ENCODE measurements around the gene DSG2.

Gene DSG2

DNA sequence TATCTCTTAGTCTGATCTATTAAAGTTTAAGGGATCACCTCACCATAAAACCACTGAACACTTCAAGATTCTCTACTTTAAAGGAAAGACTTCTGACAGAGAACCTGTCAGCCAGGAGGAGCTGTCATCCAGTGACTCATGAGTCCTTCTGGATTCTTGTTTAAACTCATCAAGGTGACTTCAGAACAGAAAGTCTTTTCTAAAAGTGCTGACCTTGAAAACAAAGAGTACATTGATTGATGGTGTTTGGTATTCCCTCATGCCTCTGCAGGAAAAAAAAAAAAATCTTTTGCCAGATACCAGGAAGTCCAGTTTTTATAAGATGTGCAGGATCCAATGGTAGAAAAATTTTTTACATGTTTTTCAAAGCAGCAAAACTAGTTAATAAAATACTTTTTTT, 12.3 kb downstream of the DSG2 start:
- Mint-ChIP-seq H3K4me1 (ENCODE audit: low read depth) (no peaks in the 10 kb centered on the region), H3K36me3 (no peaks in the 10 kb centered on the region), H3K9me3 (ENCODE audit: low read depth) (no peaks in the 10 kb centered on the region)

DNA sequence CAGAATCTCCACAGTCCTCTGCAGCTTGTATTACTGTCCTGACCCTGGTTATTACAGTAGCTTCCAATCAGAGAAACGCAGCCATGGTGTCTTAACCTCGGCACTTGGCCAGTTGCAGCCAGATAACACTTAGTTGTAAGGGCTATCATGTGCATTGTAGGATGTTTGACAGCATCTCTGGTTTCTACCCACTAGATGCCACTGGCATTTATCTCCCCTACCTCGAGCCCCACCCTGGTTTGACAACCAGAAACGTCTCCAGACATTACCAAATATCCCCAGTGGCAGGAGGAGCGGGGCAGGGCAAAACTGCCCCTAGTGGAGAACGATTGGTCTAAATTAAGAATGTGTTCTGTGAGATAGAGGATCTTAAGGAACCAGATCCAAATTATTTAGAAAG, 13.1 kb downstream of the DSG2 start:
- H3K4me1 Mint-ChIP-seq (ENCODE audit: low read depth): no peaks in the 10 kb centered on the region
- H3K27me3 Mint-ChIP-seq: peaks cover 12% of the 10 kb centered on the region
- no peak overlapping the region for H3K27ac Mint-ChIP-seq
- no peaks in the 10 kb centered on the region for H3K36me3 Mint-ChIP-seq
- no peaks in the 10 kb centered on the region for H3K9me3 Mint-ChIP-seq (ENCODE audit: low read depth)
- no peak overlapping the region for H3K4me3 Mint-ChIP-seq

More for the DNA sequence above, 12.3 kb downstream of the DSG2 start:
- H3K27me3 Mint-ChIP-seq: peaks cover 12% of the 10 kb centered on the region
- no peak overlapping the region for H3K4me3 Mint-ChIP-seq
- H3K27ac Mint-ChIP-seq: no peak overlapping the region

DNA sequence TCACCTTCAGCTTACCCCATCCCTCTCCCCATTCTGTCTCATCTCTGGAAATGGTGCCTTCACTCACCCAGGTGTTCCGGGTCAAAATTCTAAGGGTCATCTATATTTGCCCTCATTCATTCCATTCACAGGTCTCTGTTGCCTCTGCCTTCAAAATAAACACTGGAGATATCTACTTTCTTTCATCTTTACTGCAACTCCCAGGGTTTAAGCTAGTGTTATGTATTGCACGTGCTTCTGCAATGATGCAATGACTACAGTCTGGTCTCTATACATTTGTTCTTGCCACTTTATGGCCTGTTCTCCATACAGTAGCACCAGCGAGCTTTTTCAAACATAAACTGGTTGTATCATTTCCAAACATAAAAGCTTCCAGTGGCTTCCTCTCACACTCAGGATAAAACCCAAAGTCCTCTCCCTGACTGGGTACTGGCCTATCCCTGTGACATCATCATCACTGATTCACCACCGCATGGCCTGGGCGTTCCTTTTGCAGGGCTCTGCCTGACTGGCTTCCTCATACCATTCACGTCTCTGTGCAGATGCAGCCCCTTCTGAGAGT, 14.3 kb downstream of the DSG2 start:
- Mint-ChIP-seq H3K9me3 (ENCODE audit: low read depth) (no peaks in the 10 kb centered on the region), H3K27me3 (peaks cover 12% of the 10 kb centered on the region), H3K4me3 (no peak overlapping the region), H3K36me3 (no peaks in the 10 kb centered on the region), H3K4me1 (ENCODE audit: low read depth) (no peaks in the 10 kb centered on the region), H3K27ac (no peak overlapping the region)

DNA sequence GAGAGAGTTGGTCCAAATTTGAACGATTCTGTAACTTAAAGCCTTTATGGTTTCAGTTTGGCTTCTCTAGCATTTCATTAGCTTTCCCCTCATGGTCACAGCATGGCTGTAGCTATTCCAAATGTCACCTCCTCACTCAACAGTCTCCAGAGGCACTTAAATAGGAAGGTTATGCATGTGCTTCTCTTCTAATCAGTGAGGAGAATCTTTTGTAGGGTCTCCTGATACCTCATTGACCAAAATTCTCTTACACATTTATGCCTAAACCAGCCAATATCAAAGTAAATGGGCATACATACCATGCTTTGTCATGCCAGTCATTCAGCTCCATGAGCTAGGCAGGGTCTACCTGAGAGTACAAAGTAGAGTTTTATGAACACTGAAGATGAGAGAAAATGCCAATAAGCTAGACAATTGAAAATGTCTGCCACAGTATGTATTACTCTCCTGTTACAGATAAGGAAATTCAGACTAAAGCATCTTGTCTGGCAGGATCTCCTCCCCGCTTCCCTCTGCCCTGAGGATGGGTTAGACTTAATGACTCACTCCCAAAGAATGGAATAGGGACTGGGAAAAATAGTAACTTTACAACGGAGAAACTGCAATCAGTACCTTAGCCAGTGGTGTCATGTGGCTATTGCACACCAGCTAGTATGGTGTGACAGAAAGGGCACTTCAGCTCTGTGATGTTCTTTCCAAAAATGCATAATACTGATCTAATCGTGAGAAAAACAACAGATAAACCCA, 15.4 kb downstream of the DSG2 start:
- no peaks in the 10 kb centered on the region for H3K4me1 Mint-ChIP-seq (ENCODE audit: low read depth)
- no peaks in the 10 kb centered on the region for H3K9me3 Mint-ChIP-seq (ENCODE audit: low read depth)
- H3K27me3 Mint-ChIP-seq: peaks cover 7% of the 10 kb centered on the region
- no peak overlapping the region for H3K4me3 Mint-ChIP-seq
- no peaks in the 10 kb centered on the region for H3K36me3 Mint-ChIP-seq
- H3K27ac Mint-ChIP-seq: no peak overlapping the region

DNA sequence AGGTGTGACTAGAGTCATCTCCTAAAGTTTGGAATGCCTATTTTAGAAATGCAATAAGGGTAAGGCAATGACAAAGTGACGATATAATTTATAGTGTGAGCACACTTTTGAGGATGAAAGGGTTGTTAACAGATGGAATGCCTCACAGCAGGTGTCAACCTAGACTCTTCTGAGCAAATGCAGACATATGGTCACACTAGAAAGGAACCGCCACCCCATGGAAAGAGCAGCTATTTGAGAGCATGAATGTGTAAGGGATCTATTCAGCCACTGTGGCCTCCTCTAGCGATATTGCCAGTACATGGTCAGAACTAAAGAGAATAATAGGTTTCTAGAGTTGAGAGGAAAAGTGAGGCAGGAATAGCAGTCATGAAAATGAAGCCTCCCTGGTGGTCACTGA, 18.5 kb downstream of the DSG2 start:
- Mint-ChIP-seq H3K36me3 (no peaks in the 10 kb centered on the region), H3K4me3 (no peak overlapping the region), H3K27ac (no peak overlapping the region), H3K4me1 (ENCODE audit: low read depth) (no peaks in the 10 kb centered on the region), H3K27me3 (peaks cover 5% of the 10 kb centered on the region), H3K9me3 (ENCODE audit: low read depth) (no peaks in the 10 kb centered on the region)

DNA sequence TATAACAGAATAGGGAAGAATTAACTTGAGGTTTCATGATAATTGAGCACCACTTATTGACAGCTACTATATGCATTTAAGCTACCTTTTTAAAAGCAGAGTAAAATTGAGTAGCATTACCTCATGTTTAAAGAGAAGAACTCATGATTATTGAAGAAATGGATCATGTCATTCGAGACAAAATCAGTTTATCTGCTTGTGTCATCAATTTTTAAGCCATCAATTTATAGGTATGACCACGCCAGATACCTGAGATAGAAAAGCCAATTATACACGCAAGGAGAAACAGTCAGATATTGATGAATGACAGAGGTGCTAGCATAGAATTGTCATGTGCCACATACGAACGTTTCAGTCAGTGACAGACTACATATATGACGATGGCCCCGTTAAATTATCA, 28.4 kb downstream of the DSG2 start:
- Mint-ChIP-seq H3K4me1 (ENCODE audit: low read depth) (no peaks in the 10 kb centered on the region), H3K27ac (no peak overlapping the region), H3K4me3 (no peak overlapping the region), H3K27me3 (peaks cover 1% of the 10 kb centered on the region), H3K36me3 (no peaks in the 10 kb centered on the region), H3K9me3 (ENCODE audit: low read depth) (no peaks in the 10 kb centered on the region)

DNA sequence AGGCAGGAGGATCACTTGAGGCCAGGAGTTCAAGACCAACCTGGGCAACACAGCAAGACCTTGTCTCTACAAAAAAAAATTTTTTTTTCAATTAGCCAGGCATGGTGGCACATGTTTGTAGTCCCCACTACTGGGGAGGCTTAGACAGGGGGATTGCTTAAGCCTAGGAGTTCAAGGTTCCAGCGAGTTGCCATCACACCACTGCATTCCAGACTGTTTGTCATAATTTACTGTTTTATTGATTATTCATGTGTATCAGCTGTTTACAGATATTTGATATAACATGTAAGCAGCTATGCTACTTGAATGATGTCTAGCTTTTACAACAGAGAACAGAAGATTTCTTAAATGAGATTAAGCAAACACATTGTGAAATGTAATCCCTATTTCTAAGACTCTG, 35.3 kb downstream of the DSG2 start:
- H3K4me1 Mint-ChIP-seq (ENCODE audit: low read depth): no peaks in the 10 kb centered on the region
- H3K27me3 Mint-ChIP-seq: no peaks in the 10 kb centered on the region
- H3K9me3 Mint-ChIP-seq (ENCODE audit: low read depth): no peaks in the 10 kb centered on the region
- H3K4me3 Mint-ChIP-seq: no peak overlapping the region
- no peaks in the 10 kb centered on the region for H3K36me3 Mint-ChIP-seq
- no peak overlapping the region for H3K27ac Mint-ChIP-seq

DNA sequence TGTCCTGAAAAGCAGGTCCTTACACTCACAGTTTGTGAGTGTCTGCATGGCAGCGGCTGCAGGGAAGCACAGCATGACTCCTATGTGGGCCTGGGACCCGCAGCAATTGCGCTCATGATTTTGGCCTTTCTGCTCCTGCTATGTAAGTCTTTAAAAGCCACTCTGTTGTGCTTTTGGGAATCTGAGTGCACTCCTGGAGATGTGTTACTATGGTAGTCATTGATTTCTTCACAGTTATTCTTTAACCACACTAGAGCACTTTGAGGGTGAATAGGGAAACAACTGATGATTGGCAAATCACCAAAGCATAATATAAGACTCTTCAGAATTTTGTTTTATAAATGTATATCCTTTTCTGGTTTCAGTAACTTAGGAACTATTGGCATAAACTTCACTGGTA, 40.9 kb downstream of the DSG2 start:
- Mint-ChIP-seq H3K36me3 (no peaks in the 10 kb centered on the region), H3K27ac (no peak overlapping the region), H3K9me3 (ENCODE audit: low read depth) (no peaks in the 10 kb centered on the region), H3K4me3 (no peak overlapping the region), H3K4me1 (ENCODE audit: low read depth) (no peaks in the 10 kb centered on the region), H3K27me3 (no peaks in the 10 kb centered on the region)

DNA sequence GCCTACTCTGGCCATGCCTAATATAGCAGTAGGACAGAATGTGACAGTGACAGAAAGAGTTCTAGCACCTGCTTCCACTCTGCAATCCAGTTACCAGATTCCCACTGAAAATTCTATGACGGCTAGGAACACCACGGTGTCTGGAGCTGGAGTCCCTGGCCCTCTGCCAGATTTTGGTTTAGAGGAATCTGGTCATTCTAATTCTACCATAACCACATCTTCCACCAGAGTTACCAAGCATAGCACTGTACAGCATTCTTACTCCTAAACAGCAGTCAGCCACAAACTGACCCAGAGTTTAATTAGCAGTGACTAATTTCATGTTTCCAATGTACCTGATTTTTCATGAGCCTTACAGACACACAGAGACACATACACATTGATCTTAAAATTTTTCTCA, 48.5 kb downstream of the DSG2 start:
- no peaks in the 10 kb centered on the region for H3K4me1 Mint-ChIP-seq (ENCODE audit: low read depth)
- no peaks in the 10 kb centered on the region for H3K27me3 Mint-ChIP-seq
- H3K27ac Mint-ChIP-seq: no peak overlapping the region
- no peaks in the 10 kb centered on the region for H3K9me3 Mint-ChIP-seq (ENCODE audit: low read depth)
- H3K36me3 Mint-ChIP-seq: no peaks in the 10 kb centered on the region
- H3K4me3 Mint-ChIP-seq: no peak overlapping the region

DNA sequence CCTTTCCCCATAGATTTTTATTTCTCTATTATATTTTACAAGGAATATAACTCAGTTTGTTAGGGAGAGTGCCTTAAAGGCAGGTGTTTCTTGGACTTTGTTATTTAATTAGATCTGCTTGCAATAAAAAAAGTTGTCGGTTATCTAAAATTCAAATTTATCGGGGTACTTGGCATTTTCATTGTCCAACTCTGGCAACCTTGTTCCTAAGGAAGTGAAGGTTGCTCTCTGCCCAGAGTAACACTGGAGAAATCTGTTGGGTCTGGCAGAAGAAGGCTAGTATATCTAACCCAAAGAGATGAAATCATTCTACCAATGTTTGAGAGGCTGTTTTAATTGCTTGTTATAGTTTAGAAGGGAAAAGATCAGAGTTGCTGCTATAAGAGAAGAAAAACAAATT, 50.9 kb downstream of the DSG2 start:
- Mint-ChIP-seq H3K27me3 (no peaks in the 10 kb centered on the region), H3K27ac (no peak overlapping the region), H3K4me3 (no peak overlapping the region), H3K4me1 (ENCODE audit: low read depth) (no peaks in the 10 kb centered on the region), H3K36me3 (no peaks in the 10 kb centered on the region), H3K9me3 (ENCODE audit: low read depth) (no peaks in the 10 kb centered on the region)

DNA sequence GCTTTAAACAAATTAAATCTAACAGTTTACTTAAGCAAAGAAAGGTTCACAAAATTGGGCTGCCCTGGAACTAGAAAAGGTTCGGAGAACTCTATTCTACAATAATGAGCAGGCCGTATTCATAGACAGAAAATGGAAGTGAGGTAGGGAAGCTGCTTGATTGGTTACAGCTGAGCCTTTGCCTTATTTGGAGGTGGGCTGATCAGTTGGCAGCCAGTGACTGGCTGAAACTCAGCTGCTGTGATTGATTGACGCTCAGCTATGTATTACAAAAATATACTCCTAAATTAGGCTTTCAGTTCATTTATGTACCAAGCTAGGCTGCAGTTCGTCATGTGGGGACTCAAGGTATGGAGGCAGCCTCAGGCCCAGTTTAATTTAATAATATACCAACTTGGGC, 51.4 kb downstream of the DSG2 start:
- Mint-ChIP-seq H3K36me3 (no peaks in the 10 kb centered on the region), H3K27me3 (no peaks in the 10 kb centered on the region), H3K9me3 (ENCODE audit: low read depth) (no peaks in the 10 kb centered on the region), H3K4me1 (ENCODE audit: low read depth) (no peaks in the 10 kb centered on the region), H3K27ac (no peak overlapping the region), H3K4me3 (no peak overlapping the region)

DNA sequence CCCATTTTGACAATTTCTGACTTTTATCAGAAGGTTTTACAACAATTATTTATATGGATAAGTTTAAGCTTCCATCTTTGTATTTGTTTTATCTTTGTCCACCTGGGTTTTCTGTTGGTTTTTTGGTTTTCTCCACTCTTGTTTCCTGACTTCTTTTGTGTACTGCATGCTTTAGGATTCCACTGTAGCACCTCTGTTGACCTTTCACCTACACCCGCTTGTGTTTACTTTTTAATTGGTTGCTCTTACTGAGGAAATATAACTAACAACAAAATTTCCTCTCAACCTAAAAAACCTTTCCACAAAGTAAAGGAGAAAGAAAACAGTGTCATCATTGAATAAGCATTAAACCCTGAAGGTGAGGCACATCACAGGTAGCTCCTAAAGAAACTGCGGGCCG, 53.9 kb downstream of the DSG2 start:
- Mint-ChIP-seq H3K27me3 (peaks cover 1% of the 10 kb centered on the region), H3K4me1 (ENCODE audit: low read depth) (no peaks in the 10 kb centered on the region), H3K36me3 (no peaks in the 10 kb centered on the region), H3K27ac (no peak overlapping the region), H3K4me3 (no peak overlapping the region), H3K9me3 (ENCODE audit: low read depth) (no peaks in the 10 kb centered on the region)

DNA sequence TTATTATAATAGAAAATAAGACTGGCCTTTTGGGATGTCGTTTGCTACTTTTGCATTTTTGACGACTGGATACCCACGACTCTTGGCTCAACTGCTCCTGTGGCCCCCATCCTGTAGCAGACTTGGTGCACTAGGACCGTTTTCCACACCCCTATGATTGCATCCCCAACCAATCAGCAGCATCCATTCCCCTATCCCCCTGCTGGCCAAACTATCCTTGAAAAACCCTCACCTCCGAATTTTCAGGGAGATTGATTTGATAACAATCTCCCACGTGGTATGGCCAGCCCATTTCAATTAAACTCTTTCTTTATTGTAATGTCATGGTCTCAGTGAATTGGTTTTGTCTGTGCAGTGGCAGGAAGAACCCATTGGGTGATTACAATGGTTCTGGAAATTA, 55.8 kb downstream of the DSG2 start:
- H3K27me3 Mint-ChIP-seq: peaks cover 1% of the 10 kb centered on the region
- no peaks in the 10 kb centered on the region for H3K4me1 Mint-ChIP-seq (ENCODE audit: low read depth)
- no peak overlapping the region for H3K27ac Mint-ChIP-seq
- H3K4me3 Mint-ChIP-seq: no peak overlapping the region
- H3K9me3 Mint-ChIP-seq (ENCODE audit: low read depth): no peaks in the 10 kb centered on the region
- H3K36me3 Mint-ChIP-seq: no peaks in the 10 kb centered on the region

DNA sequence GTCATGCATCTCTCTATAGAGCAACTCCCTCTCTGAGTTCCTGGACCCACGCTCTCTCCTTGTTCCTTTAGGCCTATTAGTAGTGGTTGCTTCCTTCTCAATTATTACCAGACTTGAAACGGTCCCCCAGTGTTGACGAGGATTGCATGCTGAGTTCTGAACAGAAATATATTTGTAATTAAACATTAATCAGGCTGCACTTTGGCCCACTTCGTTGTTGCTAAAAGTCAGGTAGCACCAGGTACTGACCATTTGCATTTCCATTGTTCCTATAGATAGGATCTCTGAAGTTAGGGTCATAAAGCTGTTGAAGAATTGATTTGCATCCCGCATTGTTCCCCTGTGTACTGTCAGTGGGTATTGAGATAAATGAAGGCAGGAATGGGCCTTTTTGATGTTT, 56.8 kb downstream of the DSG2 start:
- Mint-ChIP-seq H3K4me1 (ENCODE audit: low read depth) (no peaks in the 10 kb centered on the region), H3K36me3 (no peaks in the 10 kb centered on the region), H3K27ac (no peak overlapping the region), H3K4me3 (no peak overlapping the region), H3K27me3 (peaks cover 1% of the 10 kb centered on the region), H3K9me3 (ENCODE audit: low read depth) (no peaks in the 10 kb centered on the region)

DNA sequence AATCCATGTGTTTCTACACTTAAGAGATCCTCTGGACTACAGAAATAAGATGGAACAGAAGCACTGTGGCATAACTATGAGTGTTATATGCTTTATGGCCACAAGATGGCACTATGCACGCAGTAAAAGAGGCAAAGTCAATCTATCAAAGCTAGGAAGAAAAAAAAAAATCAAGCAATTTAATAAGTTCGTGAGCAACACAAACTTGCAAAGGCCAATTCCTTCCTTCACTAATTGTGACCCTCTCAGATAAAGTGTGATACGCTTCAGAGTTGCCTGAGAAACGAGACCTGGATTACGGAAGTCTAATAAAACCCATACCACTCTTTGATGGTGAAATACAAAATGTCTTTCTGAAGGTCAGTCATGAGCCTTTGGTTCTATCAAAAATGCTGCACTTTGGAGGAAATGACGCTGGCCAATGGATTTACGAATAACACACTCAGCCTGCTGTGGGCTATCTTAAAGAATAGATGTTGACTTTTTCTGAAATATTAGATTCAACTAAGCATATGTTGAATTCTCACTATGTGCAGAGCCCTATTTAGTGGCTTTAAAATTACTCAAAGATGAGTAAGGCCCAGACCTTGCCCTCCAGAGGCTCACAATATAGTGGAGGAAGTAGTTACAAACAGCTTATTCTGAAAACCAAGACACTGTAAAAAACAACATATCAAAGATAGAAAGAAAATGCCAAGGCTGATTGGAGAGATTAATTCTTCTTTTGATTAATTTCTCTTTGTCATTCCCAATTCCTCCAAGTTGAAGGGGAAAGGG, 58.2 kb downstream of the DSG2 start:
- Mint-ChIP-seq H3K4me1 (ENCODE audit: low read depth) (no peaks in the 10 kb centered on the region), H3K9me3 (ENCODE audit: low read depth) (no peaks in the 10 kb centered on the region), H3K36me3 (no peaks in the 10 kb centered on the region), H3K27ac (no peak overlapping the region), H3K27me3 (peaks cover 4% of the 10 kb centered on the region), H3K4me3 (no peak overlapping the region)
